HK-2 (cell line): ENCODE measurements around the gene RNU1-4.
"Not testable (repeated sequence)": the region's sequence is repeated elsewhere in the genome, so short reads cannot be mapped to it uniquely, and the experiment has no call there.

Source experiments
- DNase-seq: peaks from one replicate; pipeline ENCODE4 v3.0.0-alpha.2; 2018; ENCODE audit not compliant: unreplicated experiment

The RNU1-4 gene

DNA sequence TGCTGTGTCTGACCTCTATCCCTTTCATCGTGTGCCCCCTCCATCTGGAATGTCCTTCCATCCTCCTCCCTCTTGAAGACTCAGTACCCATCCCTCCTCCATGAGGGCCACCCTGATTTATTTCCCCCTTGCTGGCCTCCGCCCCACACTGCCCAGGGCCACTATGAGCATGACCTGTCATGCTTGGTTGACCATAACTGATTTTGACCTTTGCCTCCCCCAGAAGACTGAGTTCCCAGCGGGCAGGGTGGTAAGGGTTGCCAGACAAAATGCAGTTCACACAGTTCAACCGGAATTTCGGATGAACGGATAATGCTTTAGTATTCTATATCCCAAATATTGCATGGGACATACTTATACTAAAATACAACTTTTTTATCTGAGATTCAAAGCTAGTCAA, 31.6 kb upstream of the RNU1-4 start:
- DNase-seq: not testable (repeated sequence)

- DNase-seq: not testable (repeated sequence)
Observed at GRCh38 chr1:16709659-16710087, 30.6 kb upstream of the RNU1-4 start.

DNA sequence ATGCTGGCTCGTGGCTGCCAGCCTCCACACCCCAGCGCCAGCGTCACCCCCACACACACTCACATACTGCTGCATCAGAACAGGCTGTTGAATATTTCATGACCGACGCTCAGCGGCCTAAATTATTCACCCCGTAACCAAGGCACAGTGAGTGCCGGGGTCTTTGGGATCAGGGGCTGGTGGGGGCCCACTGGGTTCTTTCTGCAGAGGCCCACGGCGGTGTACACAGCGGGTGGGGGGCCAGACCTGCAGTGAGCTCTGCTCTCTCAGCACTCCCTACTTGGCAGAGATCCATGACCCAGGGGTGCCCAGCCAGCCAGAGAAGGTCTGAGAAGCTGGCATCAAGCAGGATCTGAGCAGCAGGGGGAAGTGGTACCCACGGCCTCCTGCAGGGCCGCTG, 29.7 kb upstream of the RNU1-4 start:
- DNase-seq: not testable (repeated sequence)

- DNase-seq: not testable (repeated sequence)
Observed at GRCh38 chr1:16712131-16712530, 28.2 kb upstream of the RNU1-4 start.

DNA sequence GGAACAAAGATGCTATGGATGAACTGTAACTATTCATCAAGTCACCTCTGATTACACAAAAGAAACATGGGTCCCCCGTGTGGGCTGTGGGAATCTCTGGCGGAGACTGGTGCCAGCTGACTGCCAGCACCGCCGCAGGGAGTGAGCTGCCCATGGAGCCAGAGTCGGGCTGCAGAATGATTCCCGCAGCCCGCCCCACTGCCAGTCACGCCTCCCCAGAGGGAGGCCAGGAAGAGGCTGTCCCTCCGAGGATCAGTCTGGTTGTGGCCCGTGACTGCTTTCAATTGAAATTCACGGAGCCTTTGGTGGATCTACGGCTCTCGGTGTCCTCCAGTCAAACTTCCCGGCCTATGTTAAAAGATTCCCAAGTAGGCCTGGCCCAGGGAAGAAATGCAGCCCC, 27.7 kb upstream of the RNU1-4 start:
- not testable (repeated sequence) for DNase-seq

GRCh38 chr1:16712984-16713383, 27.3 kb upstream of the RNU1-4 start:
- DNase-seq: not testable (repeated sequence)

GRCh38 chr1:16713480-16713879, 26.8 kb upstream of the RNU1-4 start:
- not testable (repeated sequence) for DNase-seq

DNA sequence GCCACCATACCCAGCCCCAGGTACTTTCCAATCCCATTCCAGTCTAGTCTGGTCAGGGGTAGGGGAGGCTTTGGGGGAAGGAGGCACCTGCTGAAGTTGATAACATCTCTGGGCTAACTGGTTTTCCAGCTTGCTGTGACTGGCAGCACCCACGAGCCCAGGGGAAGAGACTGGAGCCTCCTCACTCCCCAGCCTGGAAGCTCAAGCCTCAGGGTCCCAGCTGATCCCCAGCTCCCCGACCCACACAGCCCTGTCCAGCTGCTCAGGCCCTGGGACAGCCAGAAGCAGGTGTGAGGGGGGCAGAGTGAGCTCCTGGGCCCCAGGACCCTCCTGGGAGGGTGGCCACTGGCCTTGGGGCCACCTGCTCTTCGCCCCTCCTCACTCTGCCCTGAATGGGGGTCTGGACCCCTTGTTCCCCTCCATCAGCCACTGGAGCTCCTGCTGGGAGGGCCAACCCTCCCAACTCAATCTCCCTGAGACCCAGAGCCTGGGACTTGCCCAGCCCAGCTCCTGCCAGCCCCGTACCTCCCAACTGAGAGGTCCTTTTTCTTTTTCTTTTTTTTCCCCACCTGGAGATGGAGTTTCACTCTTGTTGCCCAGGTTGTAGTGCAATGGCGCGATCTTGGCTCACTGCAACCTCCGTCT, 23.5 kb upstream of the RNU1-4 start:
- DNase-seq: no peak

GRCh38 chr1:16717336-16718098, 22.8 kb upstream of the RNU1-4 start:
- peak; percentile 57 for DNase-seq

- not testable (repeated sequence) for DNase-seq
Observed at GRCh38 chr1:16718099-16718907, 22.0 kb upstream of the RNU1-4 start.

DNA sequence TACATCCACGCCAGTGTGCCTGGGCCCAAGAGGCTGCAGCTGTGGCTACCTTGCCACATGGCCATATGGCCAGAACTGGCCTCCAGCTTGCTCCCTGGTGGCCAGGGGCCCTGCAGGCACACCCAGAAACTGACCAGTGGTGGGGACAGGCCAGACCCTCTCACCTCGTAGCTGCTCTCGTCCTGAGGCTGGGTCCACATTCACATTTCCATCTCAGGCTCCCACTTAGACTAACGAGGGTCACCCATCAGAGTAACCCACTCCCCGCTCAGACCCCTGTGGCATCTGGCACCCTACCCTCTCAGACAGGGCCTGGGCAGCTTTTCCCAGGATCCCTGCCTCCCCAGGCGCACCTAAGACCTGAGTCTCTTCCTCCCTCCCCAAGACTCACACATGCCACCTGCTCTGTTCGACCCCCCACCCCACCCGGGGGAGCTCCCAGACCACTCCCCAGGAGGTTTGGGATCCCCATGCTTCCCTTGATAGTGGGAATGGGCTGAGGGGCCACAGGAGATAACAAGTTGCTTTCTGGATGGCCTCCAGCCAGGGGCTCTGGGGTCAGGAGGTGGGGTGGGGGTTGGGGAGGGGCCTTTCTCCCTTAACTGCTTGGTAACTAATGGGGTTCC, 21.3 kb upstream of the RNU1-4 start:
- DNase-seq: no peak

GRCh38 chr1:16719571-16720350, 20.6 kb upstream of the RNU1-4 start:
- DNase-seq: no peak

GRCh38 chr1:16720351-16721223, 19.7 kb upstream of the RNU1-4 start:
- DNase-seq: no peak

DNA sequence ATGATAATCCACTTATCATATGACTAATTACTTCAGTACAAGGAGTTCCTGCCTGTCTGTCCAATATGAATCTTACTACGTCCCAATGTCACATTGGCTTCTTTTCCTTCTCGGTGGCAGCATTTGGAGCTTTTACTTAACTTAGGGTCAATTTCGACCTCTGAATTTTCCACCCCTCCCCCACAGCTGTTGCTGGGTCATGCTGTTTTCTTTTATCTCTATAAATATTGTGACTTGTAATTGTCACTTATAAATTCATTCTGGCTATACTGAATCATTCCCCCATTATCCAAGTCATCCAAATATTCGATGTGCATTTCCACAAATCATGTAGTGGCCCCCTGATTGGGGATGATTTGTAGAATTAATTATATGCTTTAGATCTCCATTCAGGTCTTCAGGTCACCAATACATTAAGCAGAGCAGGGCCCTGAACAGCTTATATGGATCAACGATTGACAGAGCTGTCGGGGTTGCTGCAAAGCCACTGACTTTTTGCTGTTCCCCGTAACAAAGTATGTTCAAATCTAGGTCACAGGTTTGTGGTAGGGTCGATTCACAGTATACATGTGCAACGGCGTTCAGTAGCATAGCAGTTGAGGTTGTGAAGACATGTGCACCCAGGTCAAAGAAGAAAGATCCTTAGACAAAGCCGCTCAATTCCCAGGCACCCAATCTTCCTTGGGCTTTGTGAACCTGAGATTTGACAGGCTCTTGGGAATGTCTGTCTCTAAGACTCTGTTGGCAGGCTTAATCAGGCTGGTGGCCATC, 18.3 kb upstream of the RNU1-4 start:
- no peak for DNase-seq

DNA sequence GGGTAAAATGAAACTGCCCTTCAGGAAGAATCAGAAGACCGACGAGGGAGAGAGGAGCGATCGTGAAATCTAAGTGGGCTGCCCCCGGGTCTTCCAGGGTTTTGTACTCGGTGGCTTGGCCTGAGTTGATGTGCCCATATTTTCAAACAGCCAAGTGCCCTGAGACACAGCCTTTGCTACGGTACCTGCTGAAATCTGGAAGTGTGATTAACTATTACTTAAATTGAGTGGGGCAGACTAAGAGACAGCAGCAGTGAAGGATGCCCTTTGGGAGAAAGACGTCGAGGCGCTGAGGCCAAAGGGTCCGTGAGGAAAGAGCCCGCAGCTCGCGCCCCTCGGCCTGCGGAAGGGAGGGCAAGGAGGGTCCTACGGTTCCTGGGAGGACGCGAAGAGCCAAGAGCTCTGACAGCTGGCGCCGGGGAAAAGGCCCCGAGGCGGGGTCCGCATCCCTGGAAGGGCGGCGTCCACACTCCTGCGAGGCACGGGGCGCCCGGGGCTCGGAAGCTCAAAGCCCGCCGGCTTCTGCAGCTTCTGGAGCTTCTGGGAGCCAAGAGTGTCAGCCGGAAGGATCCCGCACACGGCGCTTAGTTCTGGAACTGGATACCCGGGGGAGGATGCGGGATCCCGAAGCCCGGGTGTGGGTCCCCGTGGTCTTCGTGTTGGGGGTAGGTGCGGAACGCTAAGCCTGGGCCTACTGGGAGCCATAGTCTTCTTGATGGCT, 15.4 kb upstream of the RNU1-4 start:
- DNase-seq: no peak

DNA sequence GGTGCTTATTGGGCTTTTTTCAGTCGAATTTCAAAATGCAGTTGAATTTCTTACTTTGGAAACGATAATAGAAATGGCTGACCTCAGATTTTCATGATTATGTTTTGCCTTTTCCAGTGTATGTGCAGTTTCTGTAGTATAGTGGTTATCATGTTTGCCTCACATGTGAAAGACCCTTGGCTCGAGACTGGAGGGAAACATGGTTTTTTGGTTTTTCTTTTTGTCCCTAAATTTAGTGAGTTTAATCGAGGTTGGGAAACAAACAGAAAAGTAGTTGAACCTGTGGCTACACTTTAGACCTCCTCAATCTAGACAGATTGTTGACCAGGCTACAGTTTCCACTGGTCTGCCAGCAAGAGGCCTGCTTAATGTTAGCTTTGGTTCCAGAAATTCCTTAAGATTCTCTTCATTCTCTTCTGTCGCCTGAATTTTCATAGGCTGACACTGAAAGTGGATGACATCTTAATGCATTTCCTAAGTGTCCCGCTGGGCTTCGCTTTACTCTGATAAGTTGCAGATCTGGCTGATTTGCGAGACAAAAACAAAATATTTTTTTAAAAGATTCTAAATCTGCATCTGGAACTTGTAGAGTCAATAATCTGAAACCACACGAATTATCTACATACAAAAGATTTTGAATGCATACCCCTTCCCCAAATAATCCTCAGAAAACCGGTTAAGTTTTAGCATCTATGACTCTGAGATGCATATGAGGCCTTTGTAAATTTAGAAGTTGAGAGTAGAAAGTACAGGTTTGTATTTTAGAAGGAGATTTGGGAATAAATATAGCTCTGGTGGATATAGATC, 14.7 kb upstream of the RNU1-4 start:
- DNase-seq: not testable (repeated sequence)

DNA sequence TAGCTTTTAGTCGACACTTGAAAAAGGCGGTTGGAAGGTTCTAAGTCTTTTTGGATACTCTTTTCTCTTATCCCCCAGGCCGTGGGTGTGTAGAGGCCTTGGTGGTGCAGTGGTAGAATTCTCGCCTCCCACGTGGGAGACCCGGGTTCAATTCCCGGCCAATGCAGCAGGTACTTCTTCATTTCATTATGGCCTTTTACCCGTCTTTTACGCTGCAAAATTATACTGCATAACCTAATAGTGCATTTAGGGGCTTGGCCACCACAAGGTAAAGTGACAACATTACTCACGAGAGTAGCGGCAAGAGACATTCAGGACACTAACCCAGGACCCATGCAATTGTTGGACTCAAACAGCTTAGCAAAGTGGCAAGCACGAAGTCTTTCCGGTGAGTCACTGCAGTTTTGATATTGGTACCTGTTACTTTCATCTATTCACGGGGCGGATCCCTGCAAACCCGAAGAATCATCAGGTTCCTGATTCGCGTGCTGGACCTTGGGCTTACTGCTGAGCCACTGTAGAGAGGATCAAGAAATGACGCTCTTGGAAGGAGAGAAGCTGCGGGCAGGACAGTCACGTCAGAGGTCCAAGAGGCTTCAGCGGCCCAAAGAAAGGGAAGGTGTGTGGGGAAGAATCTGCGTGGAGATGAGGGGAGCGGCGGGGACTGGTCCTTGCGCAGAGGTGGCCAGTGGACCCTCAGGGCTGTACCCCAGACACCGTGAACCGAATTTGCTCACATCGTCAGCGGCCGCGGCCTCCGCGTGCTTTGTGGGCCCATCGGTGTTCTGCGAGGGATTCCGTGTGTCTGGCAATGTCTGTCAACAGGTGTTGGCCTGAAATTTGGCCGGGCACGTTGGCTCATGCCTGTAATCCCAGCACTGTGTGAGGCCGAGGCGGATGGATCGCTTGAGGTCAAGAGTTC, 12.9 kb upstream of the RNU1-4 start:
- DNase-seq: peak; percentile 15
